ENCODE measurements around the gene IP6K1. TPM values are rescaled to one million over a fixed set of nuclear protein-coding genes. Genes with fewer than 3 reads are reported as not detected.
A peak's percentile ranks its signal among the peaks of the same experiment; 100 is the strongest.

Gene IP6K1
- total RNA-seq, 1 experiment from 2014 or later, result 42.2 TPM

DNA sequence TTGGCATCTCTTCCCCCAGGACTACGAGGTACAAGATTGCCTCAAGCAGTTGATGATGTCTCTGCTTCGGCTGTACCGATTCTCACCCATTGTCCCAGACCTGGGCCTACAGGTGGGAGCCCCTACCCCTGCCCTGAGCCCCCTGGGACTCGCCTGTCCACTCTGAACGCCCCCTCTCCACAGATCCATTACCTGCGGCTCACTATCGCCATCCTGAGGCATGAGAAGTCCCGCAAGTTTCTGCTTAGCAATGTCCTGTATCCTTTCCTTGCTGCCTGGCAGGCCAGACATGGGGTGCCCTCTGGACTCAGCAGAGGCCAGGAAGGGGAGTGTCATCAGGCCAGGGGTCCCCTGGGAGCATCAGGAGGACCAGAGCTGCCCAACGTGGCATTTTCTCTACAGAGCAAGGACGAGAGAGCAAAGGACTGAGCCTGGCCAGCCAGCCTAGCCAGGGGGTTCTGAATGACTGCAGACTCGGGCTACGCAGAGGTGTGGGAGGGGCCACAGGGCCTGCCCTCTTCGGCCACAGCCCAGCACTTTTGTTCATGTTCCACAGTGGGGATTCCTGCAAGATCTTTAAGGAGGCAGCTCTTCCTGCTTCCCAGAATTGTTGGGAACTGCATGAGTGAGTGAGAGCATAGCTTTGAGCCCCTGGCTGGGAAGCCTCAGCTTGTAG, 85.8 kb downstream of the IP6K1 start:
- H2BK15ac ChIP-seq (ENCODE audit: low read depth, low read length), result no peak overlapping the region
- Mint-ChIP-seq H3K27me3 (ENCODE audit: low read depth) (no peaks in the 10 kb centered on the region), H3K4me1 (peaks cover 11 to 21% of the 10 kb centered on the region in 2 experiments), H3K36me3 (ENCODE audit: insufficient read depth in 1 of 3, low read depth in 3 of 3) (peaks cover 6 to 13% (median 9%) of the 10 kb centered on the region in 3 experiments; a peak in 6 of 7 replicates), H3K27ac (peak overlapping the region in 2 of 3 experiments; percentile 58 to 80; a peak in 2 of 7 replicates), H3K4me3 (0 out of 5 replicates have a peak overlapping the region, but pooled peaks of 1 of the 2 experiments have one; percentile 9), H3K9me3 (no peaks in the 10 kb centered on the region)
- H4K91ac ChIP-seq (ENCODE audit: insufficient read length, low read depth, low read length), result no peak overlapping the region
- no peak overlapping the region for H2AFZ ChIP-seq (ENCODE audit: low read length)
- H3K27ac ChIP-seq (ENCODE audit: insufficient read length, low read depth, low read length), result no peak overlapping the region
- H3K14ac ChIP-seq (ENCODE audit: insufficient read depth, low read length), result no peak overlapping the region
- no peaks in the 10 kb centered on the region for H3K23me2 ChIP-seq (ENCODE audit: insufficient read length, low read depth, low read length, poor library complexity, severe bottlenecking)
- no peak overlapping the region for H3K9ac ChIP-seq (ENCODE audit: extremely low read depth, insufficient read length, low read length)
- H3K4me2 ChIP-seq (ENCODE audit: insufficient read depth, insufficient read length, low read length), result no peak overlapping the region
- H4K20me1 ChIP-seq (ENCODE audit: control insufficient read depth, insufficient read depth, insufficient read length), result no peaks in the 10 kb centered on the region
- TF ChIP-seq, protein P1, sequence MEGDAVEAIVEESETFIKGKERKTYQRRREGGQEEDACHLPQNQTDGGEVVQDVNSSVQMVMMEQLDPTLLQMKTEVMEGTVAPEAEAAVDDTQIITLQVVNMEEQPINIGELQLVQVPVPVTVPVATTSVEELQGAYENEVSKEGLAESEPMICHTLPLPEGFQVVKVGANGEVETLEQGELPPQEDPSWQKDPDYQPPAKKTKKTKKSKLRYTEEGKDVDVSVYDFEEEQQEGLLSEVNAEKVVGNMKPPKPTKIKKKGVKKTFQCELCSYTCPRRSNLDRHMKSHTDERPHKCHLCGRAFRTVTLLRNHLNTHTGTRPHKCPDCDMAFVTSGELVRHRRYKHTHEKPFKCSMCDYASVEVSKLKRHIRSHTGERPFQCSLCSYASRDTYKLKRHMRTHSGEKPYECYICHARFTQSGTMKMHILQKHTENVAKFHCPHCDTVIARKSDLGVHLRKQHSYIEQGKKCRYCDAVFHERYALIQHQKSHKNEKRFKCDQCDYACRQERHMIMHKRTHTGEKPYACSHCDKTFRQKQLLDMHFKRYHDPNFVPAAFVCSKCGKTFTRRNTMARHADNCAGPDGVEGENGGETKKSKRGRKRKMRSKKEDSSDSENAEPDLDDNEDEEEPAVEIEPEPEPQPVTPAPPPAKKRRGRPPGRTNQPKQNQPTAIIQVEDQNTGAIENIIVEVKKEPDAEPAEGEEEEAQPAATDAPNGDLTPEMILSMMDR (conservative IDR thresholded peaks at IDR 0.05), result peak; percentile 57
- H4K5ac ChIP-seq (ENCODE audit: insufficient read length, low read depth, low read length), result no peak overlapping the region
- no peak overlapping the region for H3K18ac ChIP-seq (ENCODE audit: insufficient read length, low read depth, low read length)
- no peak overlapping the region for H3K4ac ChIP-seq (ENCODE audit: low read depth, low read length)
- H3K4me1 ChIP-seq (ENCODE audit: insufficient read depth, low read length), result no peaks in the 10 kb centered on the region
- no peak overlapping the region for H2BK120ac ChIP-seq (ENCODE audit: low read depth, low read length, poor library complexity, severe bottlenecking)
- no peak overlapping the region for H3T11ph ChIP-seq (ENCODE audit: low read length)
- H3K79me2 ChIP-seq (ENCODE audit: insufficient read depth, low read length), result no peaks in the 10 kb centered on the region
- H3K23ac ChIP-seq (ENCODE audit: insufficient read length, low read depth, low read length), result no peak overlapping the region
- H2BK12ac ChIP-seq (ENCODE audit: insufficient read length, low read depth, low read length), result no peak overlapping the region
- WGBS (ENCODE audit: extremely low coverage, insufficient read length, low lambda C conversion rate), result no CpG with 5 or more reads among the region's 13 CpGs
- no peak overlapping the region for H2BK5ac ChIP-seq (ENCODE audit: insufficient read length, low read length)
- H3K27me3 ChIP-seq (ENCODE audit: insufficient read depth, low read length), result no peaks in the 10 kb centered on the region
- H3K9me3 ChIP-seq (ENCODE audit: control insufficient read depth, low read depth, low read length), result no peaks in the 10 kb centered on the region
- DNase-seq, result peak; percentile 57
- H3K56ac ChIP-seq (ENCODE audit: insufficient read length, low read depth, low read length), result no peak overlapping the region
- H4K8ac ChIP-seq (replicated peaks; ENCODE audit: insufficient read length, low read depth, low read length), result no peak overlapping the region
- H2AK5ac ChIP-seq (ENCODE audit: insufficient read length, low read length), result no peak overlapping the region
- no peaks in the 10 kb centered on the region for H3K79me1 ChIP-seq (ENCODE audit: insufficient read depth, low read depth, low read length, poor library complexity, severe bottlenecking)
- no peak overlapping the region for H2BK20ac ChIP-seq (ENCODE audit: low read depth, low read length, poor library complexity, severe bottlenecking)
